ENCODE results near the gene ELOVL2.

- no peak for TF ChIP-seq CTCF (IDR thresholded peaks at IDR 0.05 in 2 of 3, conservative IDR thresholded peaks at IDR 0.05 in 1 of 3; ENCODE audit: control insufficient read depth in 2 of 3, extremely low read depth in 1 of 3, insufficient read depth in 1 of 3, low read depth in 3 of 3, low read length in 3 of 3)
- no peak for TF ChIP-seq MXI1 (IDR thresholded peaks at IDR 0.05; ENCODE audit: low read depth, low read length)
- TF ChIP-seq ATF3 (IDR thresholded peaks at IDR 0.05; ENCODE audit: borderline replicate concordance, extremely low read depth, low read depth, low read length): no peak
- no peak for TF ChIP-seq EZH2 (IDR thresholded peaks at IDR 0.05; ENCODE audit: borderline replicate concordance, control insufficient read depth, low read depth, low read length)
- TF ChIP-seq YY1 (IDR thresholded peaks at IDR 0.05; ENCODE audit: low read depth, low read length): no peak
- TF ChIP-seq TCF12 (IDR thresholded peaks at IDR 0.05; ENCODE audit: low read depth, low read length): no peak
- no peak for TF ChIP-seq CHD1 (IDR thresholded peaks at IDR 0.05; ENCODE audit: low read depth, low read length)
- no peak for TF ChIP-seq TBL1XR1 (IDR thresholded peaks at IDR 0.05; ENCODE audit: low read depth, low read length)
- TF ChIP-seq RAD21 (IDR thresholded peaks at IDR 0.05; ENCODE audit: insufficient read depth, low read depth, low read length): no peak
Measured at GRCh38 chr6:10989587-10989986, 54.5 kb downstream of the ELOVL2 start.

Data from GM12878 (cell line).